ENCODE measurements around the gene OVOL2.

DNA sequence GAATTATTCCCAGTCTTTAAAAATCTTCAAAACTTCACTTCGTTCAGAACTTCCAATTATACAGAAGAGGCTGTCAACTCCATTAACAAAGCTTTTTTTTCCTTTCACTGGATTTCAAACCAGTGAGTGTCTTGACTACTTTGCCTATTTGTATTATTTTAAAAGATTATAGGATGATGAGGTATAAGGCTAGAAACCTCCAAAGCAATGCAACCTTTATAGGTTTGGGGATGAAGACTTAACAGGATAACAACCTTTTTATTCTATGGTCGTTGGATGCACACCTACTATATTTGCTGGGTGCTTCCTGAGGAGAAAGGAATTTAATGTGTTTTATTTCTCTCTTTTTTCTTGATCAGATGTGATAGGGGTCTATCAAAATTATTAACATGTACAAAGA lies 1.9 kb upstream of the OVOL2 start:
- TF ChIP-seq, protein P1, sequence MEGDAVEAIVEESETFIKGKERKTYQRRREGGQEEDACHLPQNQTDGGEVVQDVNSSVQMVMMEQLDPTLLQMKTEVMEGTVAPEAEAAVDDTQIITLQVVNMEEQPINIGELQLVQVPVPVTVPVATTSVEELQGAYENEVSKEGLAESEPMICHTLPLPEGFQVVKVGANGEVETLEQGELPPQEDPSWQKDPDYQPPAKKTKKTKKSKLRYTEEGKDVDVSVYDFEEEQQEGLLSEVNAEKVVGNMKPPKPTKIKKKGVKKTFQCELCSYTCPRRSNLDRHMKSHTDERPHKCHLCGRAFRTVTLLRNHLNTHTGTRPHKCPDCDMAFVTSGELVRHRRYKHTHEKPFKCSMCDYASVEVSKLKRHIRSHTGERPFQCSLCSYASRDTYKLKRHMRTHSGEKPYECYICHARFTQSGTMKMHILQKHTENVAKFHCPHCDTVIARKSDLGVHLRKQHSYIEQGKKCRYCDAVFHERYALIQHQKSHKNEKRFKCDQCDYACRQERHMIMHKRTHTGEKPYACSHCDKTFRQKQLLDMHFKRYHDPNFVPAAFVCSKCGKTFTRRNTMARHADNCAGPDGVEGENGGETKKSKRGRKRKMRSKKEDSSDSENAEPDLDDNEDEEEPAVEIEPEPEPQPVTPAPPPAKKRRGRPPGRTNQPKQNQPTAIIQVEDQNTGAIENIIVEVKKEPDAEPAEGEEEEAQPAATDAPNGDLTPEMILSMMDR (IDR thresholded peaks at IDR 0.05) = no peak
- no peak for TF ChIP-seq POLR2A (IDR thresholded peaks at IDR 0.05)

Measured in upper lobe of left lung (tissue), 4 donors.